Measurements from ENCODE around the gene YKT6. TPM values are rescaled to one million over a fixed set of nuclear protein-coding genes. Genes with fewer than 3 reads are reported as not detected.

Gene YKT6
- total RNA-seq, 2 donors from 2014 or later: 63.5 to 68.4 TPM

GRCh38 chr7:44225566-44226395, 25.0 kb downstream of the YKT6 start:
- WGBS: 30% methylated on average over 26 of the region's 26 CpGs
- intact Hi-C loops (cut with DNase I): no loop called here
- no peak for DNase-seq (ENCODE audit: low spot score)
- Histone ChIP-seq H3K4me1 (replicated peaks) (no peaks in the 10 kb centered on the region), H3K9me3 (no peaks in the 10 kb centered on the region), H3K27me3 (replicated peaks; ENCODE audit: insufficient read depth) (no peaks in the 10 kb centered on the region), H3K4me3 (no peak overlapping the region), H3K27ac (no peak overlapping the region), H3K36me3 (no peaks in the 10 kb centered on the region)
- no peak for TF ChIP-seq CTCF (IDR thresholded peaks at IDR 0.05)
- no peak for TF ChIP-seq POLR2AphosphoS5 (IDR thresholded peaks at IDR 0.05)
- TF ChIP-seq POLR2A (IDR thresholded peaks at IDR 0.05): no peak

- Histone ChIP-seq H3K36me3 (no peaks in the 10 kb centered on the region), H3K9me3 (no peaks in the 10 kb centered on the region), H3K4me1 (replicated peaks) (no peaks in the 10 kb centered on the region), H3K27ac (no peak overlapping the region), H3K27me3 (replicated peaks; ENCODE audit: insufficient read depth) (no peaks in the 10 kb centered on the region), H3K4me3 (no peak overlapping the region)
- 43% methylated on average over 17 of the region's 17 CpGs for WGBS
- no peak for DNase-seq (ENCODE audit: low spot score)
- TF ChIP-seq CTCF (IDR thresholded peaks at IDR 0.05) (no peak), POLR2A (IDR thresholded peaks at IDR 0.05) (no peak), POLR2AphosphoS5 (IDR thresholded peaks at IDR 0.05) (no peak)
- intact Hi-C loops (cut with DNase I): no loop called here
Observed at GRCh38 chr7:44226396-44226753, 25.6 kb downstream of the YKT6 start.

GRCh38 chr7:44227911-44228310, 27.1 kb downstream of the YKT6 start:
- WGBS: 84% methylated on average over 14 of the region's 14 CpGs
- no peak overlapping the region for H3K27ac ChIP-seq
- no peaks in the 10 kb centered on the region for H3K4me1 ChIP-seq (replicated peaks)
- no peaks in the 10 kb centered on the region for H3K9me3 ChIP-seq
- DNase-seq (ENCODE audit: low spot score): no peak
- no peak overlapping the region for H3K4me3 ChIP-seq
- no peaks in the 10 kb centered on the region for H3K36me3 ChIP-seq
- intact Hi-C loops (cut with DNase I): no loop called here
- H3K27me3 ChIP-seq (replicated peaks; ENCODE audit: insufficient read depth): no peaks in the 10 kb centered on the region
- TF ChIP-seq POLR2AphosphoS5 (IDR thresholded peaks at IDR 0.05) (no peak), POLR2A (IDR thresholded peaks at IDR 0.05) (no peak), CTCF (IDR thresholded peaks at IDR 0.05) (no peak)

- TF ChIP-seq POLR2AphosphoS5 (IDR thresholded peaks at IDR 0.05) (no peak), POLR2A (IDR thresholded peaks at IDR 0.05) (no peak), CTCF (IDR thresholded peaks at IDR 0.05) (no peak)
- intact Hi-C loops (cut with DNase I): no loop called here
- 87% methylated on average over 24 of the region's 29 CpGs for WGBS
Observed at GRCh38 chr7:44228571-44229350, 28.0 kb downstream of the YKT6 start.

More at GRCh38 chr7:44228571-44229350, 28.0 kb downstream of the YKT6 start:
- H3K4me3 ChIP-seq: no peak overlapping the region
- no peaks in the 10 kb centered on the region for H3K36me3 ChIP-seq
- DNase-seq (ENCODE audit: low spot score): no peak
- no peaks in the 10 kb centered on the region for H3K4me1 ChIP-seq (replicated peaks)
- H3K9me3 ChIP-seq: no peaks in the 10 kb centered on the region
- H3K27ac ChIP-seq: no peak overlapping the region
- H3K27me3 ChIP-seq (replicated peaks; ENCODE audit: insufficient read depth): no peaks in the 10 kb centered on the region
